Stimulated activated CD8-positive, alpha-beta memory T cell treated with anti-CD3 and anti-CD28 coated beads, Interleukin-4, amount 100 ng/mL, for 4 hours (primary cell): Measurements from ENCODE around the gene DLG3.
"Not testable (repeated sequence)": the region's sequence is repeated elsewhere in the genome, so short reads cannot be mapped to it uniquely, and the experiment has no call there.

Experiments used
- DNase-seq, 2 donors: peaks; one replicate each; pipeline ENCODE4 v3.0.0-alpha.2; 2020; ENCODE audit warnings: low read depth in 2 of 2, low spot score in 1 of 2

DLG3 gene

DNA sequence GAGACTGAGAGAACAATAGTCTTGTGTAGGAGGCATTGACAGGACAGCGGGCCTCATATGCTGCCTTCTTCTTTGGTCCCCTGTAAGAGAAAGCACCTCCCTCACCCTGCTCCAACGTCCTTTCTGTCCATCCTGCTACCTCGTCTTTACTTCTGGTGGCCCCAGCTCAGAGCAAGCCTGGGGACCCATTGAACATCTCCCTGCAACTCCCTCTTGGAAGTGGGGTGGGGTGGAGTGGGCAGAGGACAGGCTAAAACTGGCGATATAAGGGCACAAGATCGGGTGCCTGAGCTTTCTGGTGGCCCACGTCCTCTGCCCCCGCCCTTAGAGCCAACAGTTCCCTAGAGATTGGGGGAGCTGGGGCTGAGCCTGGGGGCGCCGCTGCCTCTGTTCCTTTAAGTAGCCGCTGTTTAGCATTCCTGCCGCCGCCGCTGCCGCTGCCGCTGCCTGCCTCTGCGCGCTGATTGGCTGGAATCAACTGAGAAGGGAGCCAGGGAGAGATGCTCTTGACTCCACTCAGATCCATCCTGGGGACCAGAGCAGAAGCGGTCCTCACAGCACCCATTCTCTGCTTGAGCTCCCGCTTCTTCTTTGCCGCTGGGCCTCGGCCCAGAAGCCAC lies at the start of gene DLG3:
Gene DLG3, plus strand, starts transcription at position 510 of the 620 bp plus-strand sequence. CDS start 367 bp downstream, outside the sequence.
- no peak for DNase-seq

DNA sequence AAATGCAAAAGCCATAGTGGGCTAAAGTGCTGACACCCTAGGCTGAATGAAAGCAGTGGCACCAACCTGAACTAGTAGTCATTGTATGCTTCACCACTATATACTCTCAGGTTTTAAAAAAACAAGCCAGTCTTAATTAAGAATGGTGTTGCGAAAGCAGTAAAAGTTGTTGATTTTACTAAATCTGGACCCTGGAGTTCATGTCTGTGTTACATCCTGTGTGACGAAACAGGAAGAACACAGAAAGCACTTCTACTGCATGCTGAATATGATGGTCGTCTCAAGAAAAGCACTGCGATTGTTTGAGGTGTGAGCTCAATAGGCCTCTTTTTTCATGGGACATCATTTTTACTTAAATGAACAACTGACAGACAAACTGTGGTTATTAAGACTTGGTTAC lies 45.7 kb upstream of the DLG3 start:
- DNase-seq: no peak

DNA sequence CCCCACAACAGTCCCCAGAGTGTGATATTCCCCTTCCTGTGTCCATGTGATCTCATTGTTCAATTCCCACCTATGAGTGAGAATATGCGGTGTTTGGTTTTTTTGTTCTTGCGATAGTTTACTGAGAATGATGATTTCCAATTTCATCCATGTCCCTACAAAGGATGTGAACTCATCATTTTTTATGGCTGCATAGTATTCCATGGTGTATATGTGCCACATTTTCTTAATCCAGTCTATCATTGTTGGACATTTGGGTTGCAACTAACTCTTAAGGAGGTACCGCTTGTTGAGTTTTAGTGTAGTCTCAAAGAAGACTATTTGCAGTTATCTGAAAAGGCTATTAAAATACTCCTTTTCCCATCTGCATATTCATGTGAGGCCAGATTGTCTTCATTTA lies 44.5 kb upstream of the DLG3 start:
- not testable (repeated sequence) for DNase-seq

DNA sequence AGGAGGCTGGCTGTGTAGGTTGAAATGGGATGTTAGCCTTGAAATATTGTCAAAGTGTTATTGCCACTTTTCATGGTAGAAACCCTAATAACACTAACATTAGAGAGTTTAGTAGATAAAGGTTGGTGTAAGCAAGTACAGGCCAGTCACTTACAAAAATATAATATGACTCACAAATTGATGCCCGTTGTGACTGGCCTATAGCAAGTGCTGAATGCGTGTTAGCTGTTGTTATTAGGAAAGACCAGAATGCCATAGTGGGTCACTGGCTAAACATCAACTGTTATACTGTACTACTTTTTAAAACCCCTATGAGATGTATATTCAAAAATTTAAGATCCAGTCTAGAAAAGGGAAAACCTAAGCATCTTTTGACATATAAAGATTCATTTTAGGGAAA lies 41.9 kb upstream of the DLG3 start:
- DNase-seq: no peak

DNA sequence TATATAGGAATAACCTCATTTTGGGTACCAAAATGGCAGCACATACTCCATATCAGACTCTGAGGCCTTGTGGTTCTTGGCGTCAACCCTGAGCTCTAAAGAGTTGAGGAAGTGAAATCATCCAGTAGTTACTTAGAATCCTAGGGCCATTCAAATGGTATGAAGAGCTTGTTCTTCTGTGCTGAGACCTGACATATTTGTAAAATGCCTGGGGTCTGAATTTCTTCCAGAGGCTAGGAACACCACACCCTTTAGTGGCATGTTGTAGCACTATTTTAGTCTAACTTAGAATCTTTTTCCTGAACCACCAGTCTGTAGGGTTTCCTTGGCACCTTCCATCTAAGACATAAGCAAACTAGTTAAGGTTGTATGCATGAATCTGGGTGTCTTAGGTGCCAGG lies 39.6 kb upstream of the DLG3 start:
- DNase-seq: no peak

DNA sequence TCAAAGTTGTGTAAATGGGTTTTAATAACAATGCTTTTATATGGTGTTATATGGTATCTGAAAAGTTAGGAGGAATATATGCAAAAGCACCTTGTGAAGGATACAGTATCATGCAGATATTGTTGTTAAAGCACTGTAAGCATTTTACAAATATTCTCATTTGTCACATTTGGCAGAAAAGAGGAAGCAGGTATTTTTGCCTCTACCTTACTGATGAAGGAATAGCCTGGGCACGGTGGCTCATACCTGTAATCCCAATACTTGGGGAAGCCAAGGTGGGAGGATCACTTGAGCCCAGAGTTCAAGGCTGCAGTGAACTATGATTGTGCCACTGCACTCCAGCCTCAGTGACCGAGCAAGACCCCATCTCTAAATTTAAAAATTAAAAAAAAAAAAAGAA lies 33.7 kb upstream of the DLG3 start:
- DNase-seq: no peak

DNA sequence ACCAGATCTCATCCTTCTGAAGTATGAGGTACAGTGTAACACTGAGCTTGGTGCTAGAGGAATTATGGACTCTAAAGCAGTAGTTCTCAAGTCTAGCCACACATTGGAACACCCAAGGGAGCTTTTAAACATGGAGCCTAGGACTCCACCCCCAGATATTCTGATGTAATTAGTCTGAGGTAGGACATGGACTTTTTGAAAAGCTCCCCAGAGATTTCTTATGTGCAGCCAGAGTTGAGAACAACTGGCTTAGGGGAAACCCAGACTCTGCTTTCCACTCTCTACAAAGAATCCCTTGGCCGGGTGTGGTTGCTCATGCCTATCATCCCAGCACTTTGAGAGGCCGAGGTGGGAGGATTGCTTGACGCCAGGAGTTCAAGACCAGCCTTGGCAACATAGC lies 33.2 kb upstream of the DLG3 start:
- no peak for DNase-seq

DNA sequence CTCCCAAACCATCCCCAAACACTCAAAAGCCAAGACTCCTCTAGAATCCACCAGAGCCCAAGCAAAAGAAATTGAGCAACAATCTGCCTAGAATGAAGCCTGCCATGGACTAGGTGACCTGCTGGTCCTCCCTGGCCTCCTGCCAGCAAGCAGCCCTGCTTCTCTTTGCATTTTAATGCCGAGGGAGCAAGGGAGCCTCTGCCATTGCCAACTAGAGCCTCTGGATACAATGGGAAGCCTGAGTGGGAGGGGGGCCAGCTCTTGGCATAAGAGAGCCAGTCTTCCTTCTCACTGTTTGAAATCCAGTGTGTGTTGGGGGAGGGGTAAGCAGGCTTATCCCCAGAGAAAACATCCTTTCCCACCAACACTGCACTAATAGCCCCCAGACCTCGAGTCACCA lies 23.0 kb upstream of the DLG3 start:
- no peak for DNase-seq

DNA sequence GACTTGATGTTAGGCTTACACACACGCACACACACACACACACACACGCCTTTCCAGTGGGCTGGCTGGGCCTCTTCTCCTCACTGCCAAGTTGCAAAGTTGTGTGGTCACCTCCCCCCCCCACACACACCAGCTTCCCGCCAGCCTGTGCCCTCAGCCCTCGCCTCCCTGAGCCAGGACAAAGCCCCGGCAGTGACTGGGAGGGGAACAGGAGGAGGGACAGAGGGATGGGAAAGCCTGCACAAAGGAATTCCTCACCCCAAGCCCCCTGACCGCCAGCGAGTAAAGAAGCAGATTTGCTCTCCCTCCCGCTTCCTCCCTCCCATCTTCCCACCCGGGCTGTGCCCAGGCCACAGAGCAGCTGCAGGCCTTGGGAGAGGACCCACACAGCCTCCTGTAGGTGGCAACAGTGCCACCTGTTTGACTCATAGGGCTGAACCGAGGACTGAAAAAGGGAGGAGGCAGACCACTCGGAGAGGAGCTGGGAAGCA lies 21.7 kb upstream of the DLG3 start, which contains the start of gene GDPD2:
Gene GDPD2, plus strand, starts transcription at position 464 of the 491 bp plus-strand sequence. CDS start 1,671 bp downstream, outside the sequence.
- DNase-seq: no peak

DNA sequence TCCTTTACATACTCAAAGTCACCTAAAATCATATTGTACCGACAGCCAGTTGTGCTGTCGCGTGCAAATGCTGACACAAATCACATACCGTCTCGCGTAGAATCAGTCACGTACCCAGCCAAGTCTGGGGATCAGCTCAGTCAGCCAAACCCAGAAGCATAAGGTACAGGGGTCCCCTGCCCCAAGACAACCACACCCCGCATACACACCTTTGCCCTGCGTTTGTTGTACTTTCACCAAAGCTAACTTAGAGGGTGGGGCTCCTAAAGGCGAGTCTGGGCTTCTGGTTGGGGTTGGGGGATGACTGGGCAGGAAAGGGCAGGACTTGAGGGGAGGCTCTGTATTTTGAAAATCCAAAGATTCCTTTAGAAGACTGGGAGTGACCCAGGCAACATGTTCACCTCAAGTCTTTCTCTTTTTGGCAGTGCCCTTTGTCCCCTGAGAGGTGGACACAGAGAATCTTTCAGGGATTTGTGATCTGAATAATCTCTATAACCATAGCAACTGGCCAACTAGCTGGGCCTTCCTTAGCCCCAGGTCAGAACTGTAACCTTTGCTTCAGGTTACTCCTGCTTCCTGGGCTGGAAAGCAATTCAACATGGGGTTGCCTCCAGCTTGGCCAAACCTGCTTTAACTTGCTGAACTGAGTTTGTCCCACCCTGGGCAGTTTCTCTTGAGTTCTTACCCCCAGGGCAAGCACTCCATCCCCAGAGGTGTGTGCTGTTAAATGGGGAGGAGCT lies 20.5 kb upstream of the DLG3 start:
- DNase-seq: no peak

DNA sequence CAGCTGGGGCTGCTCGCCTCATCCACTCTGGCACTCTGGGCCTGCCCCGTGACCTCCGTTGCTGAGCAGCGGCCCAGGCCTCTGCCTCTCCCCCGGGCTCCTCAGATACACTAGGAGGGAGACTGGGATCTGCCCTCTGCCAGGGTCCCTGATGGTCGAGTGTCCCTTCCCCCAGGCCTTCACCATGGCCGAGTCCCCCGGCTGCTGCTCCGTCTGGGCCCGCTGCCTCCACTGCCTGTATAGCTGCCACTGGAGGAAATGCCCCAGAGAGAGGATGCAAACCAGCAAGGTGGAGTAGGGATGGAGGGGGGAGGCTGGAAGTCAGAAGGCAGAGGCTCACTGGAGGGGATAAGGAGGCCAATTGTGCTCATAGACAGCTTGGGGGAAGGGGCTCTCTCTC lies 19.8 kb upstream of the DLG3 start:
- DNase-seq: no peak

DNA sequence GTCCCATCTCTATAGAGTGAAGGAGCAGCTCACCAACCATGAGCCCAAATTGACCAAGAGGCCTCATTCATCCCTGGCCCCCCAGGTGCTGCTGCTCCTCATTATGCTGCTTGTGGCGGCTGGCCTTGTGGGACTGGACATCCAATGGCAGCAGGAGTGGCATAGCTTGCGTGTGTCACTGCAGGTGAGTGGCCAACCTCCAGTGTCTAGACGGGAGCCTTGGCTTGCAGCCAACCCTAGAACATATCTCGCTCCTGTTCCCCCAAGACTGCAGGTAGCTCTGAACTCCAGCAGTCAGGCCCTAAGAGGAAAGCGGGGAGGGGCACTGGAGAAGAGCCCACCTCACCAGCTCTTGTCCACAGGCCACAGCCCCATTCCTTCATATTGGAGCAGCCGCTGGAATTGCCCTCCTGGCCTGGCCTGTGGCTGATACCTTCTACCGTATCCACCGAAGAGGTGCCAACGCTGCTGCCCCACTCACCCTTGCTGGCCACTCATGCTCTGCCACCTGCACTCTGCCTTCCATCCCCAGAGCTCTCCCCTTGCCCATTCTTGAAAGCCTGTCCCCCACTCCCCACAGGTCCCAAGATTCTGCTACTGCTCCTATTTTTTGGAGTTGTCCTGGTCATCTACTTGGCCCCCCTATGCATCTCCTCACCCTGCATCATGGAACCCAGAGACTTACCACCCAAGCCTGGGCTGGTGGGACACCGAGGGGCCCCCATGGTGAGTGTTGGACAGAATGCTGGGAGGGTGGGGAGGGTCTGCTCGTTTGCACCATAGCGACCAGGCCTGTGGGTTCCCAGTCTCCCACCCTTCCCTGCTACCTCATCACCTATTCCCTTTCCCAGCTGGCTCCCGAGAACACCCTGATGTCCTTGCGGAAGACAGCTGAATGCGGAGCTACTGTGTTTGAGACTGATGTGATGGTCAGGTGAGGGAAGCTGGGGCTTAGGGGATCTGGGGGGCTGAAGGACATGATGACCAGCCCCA lies 18.1 kb upstream of the DLG3 start:
- DNase-seq: no peak

DNA sequence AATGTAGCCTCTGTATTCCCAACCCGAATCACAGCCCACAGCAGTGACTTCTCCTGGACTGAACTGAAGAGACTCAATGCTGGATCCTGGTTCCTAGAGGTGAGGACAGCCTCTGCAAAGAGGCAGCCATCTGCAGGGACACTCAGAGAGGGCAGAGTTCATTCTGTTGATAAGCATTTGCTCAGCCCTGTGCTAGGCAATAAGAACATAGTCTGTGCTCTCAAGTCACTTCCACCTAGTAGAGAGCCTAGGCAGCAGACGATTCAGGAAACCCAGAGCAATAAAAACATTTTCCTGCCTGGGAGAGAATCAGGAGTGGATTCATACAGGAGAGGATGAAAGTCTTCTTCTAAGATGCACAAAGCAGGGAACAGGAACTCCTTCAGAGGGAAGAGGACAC lies 17.3 kb upstream of the DLG3 start:
- DNase-seq: no peak

DNA sequence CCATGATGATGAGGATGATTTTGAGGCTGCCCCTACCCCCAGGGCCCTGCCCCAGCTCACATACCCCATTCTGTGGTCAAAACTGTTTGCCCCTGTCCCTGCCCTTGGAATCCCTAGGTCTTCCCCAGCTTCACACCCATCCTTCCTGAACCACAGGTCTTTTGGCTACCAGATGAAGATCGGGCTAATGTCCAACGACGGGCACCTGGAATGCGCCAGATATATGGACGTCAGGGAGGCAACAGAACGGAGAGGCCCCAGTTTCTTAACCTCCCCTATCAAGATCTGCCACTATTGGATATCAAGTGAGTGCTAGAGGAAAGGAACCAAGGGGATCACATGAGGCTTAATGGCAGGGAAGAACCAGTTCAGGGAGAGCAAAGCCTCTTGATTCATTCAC lies 14.9 kb upstream of the DLG3 start:
- no peak for DNase-seq

DNA sequence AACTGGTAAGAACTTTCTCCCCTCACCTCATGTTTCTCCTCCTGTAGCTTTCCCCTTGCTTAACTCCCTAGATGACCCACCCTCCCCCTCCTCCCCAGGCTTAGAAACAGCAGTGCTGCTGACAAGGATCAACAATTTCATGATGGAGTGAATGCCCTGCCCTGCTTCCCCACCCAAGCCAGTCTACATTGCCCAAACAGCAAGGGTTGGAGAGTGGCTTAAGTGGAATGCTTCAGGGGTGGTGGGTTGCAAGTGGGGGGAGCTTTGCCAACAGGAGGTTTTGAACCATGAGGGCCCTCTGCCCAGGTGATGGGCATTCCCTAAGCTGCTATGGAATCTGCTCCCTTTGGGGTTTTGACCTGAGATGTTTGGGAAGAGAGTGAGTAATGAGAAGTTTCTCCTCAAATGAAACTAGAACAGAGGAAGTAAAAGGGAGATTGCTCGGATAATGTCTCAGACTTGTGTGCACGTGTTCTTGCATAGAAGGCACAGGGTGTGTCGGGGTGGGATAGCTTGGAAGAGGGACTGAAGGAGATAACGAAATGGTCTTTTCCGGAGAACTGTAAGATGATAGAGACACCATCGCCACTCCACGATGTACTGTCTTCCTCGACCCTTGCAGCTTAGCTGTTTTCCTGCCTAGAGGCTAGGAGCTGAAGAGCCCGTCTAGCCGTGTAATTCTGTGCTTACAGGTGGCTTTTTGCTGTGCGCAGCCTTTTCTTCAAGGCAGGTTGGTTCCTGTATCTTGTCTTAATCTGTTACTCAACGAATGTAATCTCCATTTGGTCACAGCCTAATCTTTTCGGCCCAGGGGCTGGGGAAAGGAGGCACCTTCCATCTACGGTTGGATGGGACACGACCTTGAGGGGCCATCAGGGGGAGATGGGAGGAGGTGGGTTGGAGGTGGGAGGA lies 11.4 kb upstream of the DLG3 start:
- no peak for DNase-seq

DNA sequence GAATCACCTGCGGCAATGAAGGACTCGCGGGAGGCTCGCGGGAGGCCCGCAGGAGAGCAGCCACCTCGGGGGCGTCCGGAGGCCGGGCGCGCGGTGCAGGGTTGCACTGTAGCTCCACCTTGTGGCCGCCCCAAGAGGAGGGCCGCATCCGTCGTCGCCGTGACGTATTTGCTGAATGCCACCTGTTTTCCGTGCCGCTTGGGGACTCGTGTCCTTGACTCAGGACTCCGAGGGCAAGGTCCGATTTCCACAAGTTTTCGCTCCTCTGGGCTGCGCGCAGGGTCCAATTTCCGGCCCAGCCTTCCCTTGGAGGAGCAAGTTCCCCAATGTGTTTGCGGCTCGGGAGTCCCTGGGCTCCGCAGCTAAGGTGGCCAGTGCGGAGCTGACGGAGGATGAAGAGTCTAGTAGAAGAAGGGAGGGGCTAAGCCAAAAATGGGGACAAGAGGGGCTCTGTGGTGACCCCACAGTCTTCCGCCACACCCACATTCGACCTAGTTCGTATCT lies 10.7 kb upstream of the DLG3 start:
- peak; percentile 41 to 44 for DNase-seq

DNA sequence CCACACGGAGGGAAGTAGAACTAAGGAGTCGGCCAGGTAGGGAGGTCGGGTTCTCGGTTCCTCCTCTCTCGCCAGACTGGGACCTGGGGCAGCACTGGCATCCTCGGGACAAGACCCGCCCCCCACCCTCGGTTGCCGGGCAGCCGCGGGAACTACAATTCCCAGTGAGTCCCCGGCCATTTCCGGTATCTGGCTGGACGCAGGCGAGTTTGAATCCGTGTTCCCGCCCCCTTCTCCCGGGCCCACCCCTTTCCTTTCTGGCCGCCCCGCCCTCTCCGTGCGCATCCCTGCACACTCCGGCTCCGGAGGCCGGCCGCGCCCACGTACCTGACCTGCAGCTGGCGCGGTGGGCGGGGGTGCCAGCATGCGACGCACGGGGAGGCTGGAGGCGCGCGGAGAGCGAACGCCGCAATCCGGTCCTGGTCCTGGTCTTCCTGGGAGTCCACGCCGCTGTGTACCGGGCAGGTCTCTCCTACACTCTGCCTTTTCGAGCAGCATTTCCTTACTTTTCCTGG lies 10.2 kb upstream of the DLG3 start:
- DNase-seq: peak in 1 of 2 donors; percentile 37

DNA sequence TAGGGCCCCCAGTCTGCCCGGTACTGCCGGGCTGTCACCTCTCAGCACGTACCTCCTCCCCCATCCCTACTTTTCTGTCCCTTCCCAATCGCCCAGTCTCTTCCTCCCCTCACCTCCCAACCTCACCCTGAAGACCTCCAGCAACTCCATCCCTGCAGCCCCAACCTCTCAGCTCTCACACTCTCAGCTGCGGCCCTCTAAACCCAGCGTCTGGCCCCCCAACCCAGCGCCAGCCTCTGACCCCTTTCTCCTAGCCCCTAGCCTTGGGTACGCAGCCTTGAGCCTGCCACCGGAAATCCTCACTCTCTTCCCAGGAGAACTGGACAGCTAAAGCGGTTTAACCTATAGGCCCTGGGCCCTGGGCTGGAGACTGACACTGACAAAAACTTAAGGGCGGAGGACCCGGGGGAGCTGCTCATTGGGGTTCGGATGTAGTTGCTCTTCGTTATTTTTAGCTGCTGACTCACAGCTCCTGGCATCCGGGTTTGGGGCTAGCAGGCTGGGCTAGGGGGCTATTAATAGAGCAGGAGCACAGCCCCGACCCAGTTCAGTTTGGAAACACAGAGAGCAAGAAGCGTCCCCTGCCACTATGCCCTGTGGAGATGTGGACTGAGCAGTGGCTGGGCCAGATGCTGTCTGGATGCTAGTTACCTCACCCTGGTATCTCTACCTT lies 9.6 kb upstream of the DLG3 start:
- DNase-seq: no peak

DNA sequence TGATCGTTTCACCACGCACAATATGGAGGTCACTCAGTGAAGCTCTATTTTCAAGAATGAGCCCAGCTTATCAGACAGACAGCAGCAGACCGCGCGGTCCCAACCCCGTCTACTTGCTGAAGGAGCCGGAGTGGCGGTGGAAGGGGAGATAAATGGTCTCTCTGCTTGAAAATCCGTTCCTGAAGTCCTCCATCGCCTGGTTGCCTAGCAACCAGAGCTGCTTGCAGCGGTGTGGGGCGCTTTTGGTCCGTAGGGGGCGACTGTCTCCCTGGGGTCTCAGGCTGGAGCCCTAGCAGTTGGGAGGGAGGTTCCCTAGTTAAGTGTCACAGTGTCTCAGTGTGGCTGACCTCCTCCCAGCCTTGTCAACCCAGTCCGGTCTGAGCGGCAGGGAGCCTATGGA lies 8.3 kb upstream of the DLG3 start:
- DNase-seq: no peak
